ENCODE data around the gene CACNA1D.

CACNA1D gene

DNA sequence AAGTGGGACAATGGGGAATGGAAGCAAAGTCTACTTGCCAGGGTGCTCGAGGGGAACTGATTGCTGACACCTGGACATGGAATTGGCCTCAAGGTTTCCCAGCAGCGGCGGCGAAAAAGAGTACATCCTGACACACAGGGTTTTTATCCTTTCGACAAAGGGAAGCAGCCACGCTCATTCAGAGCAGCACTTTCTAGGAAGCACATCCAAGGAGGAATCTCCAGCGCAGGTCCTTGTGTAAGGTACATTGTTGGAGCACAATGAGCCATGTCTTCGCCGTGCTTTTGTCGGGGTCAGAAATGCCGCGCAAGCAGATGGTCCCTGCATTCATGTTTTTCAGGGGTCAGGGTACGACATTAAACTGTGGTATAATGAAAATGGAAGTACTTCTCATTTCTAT, 16.8 kb downstream of the CACNA1D start:
- DNase-seq (ENCODE audit: low read depth) = no peak
- no peak overlapping the region for H3K4me3 ChIP-seq (ENCODE audit: control insufficient read depth, low read depth, low read length)
- TF ChIP-seq, protein P1, sequence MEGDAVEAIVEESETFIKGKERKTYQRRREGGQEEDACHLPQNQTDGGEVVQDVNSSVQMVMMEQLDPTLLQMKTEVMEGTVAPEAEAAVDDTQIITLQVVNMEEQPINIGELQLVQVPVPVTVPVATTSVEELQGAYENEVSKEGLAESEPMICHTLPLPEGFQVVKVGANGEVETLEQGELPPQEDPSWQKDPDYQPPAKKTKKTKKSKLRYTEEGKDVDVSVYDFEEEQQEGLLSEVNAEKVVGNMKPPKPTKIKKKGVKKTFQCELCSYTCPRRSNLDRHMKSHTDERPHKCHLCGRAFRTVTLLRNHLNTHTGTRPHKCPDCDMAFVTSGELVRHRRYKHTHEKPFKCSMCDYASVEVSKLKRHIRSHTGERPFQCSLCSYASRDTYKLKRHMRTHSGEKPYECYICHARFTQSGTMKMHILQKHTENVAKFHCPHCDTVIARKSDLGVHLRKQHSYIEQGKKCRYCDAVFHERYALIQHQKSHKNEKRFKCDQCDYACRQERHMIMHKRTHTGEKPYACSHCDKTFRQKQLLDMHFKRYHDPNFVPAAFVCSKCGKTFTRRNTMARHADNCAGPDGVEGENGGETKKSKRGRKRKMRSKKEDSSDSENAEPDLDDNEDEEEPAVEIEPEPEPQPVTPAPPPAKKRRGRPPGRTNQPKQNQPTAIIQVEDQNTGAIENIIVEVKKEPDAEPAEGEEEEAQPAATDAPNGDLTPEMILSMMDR (conservative IDR thresholded peaks at IDR 0.05; ENCODE audit: control insufficient read depth, insufficient read depth, low read depth, low read length) = no peak

DNA sequence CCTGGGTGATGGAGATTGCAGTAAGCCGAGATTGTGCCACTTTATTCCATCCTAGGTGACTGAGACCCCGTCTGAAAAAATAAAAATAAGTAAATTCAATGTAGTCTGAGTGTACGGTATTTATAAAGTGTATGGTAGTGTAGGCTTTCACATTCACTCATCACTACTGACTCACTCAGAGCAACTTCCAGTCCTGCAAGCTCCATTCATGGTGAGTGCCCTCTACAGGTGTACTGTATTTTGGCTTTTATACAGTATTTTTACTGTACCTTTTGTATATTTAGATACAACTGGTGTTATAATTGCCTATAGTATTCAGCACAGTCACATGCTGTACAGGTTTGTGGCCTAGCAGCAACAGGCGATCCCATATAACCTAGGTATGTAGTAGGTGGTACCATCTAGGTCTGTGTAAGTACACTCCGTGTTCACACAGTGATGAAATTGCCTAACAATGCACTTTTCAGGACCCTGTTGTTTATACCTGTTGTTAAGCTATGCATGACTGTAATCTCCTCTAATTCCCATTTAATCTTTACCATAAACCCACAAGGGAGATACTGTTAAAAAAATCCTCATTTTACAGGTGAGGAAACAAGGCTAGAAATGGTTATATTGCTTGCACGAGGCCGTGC, 19.3 kb downstream of the CACNA1D start:
- peak; percentile 4 for DNase-seq (ENCODE audit: low read depth)
- no peak overlapping the region for H3K4me3 ChIP-seq (ENCODE audit: control insufficient read depth, low read depth, low read length)
- TF ChIP-seq, protein P1 (conservative IDR thresholded peaks at IDR 0.05; ENCODE audit: control insufficient read depth, insufficient read depth, low read depth, low read length) = no peak

DNA sequence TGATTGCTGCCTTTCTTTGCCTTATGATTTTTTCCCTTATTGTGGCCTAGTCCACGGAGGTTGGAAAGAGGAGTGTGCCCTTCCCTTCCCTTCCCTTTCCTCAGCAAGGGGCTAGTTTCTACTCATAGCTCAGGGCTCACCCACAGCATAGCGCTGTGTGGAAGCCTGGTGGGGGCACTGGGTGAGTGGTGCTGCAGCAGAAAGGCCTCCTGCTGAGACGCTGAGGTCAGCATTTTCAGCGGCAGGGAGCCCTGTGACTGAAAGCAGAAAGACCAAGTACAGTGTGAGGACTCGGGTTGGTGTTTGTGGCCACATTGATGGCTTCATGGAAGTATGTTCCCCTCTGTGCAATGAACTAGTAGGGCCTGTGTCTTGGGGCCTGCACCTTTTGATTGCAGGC, 21.9 kb downstream of the CACNA1D start:
- H3K4me3 ChIP-seq (ENCODE audit: control insufficient read depth, low read depth, low read length) = no peak overlapping the region
- no peak for DNase-seq (ENCODE audit: low read depth)
- TF ChIP-seq, protein P1 (conservative IDR thresholded peaks at IDR 0.05; ENCODE audit: control insufficient read depth, insufficient read depth, low read depth, low read length) = no peak

DNA sequence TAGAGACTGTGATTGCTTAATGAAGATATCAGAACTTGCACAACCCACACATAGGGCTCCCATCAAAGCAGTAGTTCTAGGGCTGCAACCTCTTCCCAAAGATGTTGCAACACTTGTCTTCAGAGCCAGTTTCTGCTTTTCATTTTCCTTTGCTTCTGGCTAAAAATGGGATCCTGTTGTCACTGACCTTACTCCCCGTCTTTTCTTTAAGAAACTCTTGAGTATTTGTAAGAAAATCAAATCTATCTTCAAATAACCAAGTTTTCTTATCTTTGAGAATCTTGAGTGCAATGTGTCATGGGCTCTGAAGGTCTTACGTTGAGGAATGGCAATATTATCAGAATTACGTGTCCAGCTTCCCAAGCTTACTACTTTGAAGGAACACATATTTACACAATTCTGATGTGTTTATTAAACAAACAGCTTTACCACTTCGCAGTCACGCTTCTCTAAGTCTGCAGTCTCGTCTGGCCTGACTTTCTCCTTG, 24.1 kb downstream of the CACNA1D start:
- no peak overlapping the region for H3K4me3 ChIP-seq (ENCODE audit: control insufficient read depth, low read depth, low read length)
- peak; percentile 24 for DNase-seq (ENCODE audit: low read depth)
- TF ChIP-seq, protein P1 (conservative IDR thresholded peaks at IDR 0.05; ENCODE audit: control insufficient read depth, insufficient read depth, low read depth, low read length) = no peak

DNA sequence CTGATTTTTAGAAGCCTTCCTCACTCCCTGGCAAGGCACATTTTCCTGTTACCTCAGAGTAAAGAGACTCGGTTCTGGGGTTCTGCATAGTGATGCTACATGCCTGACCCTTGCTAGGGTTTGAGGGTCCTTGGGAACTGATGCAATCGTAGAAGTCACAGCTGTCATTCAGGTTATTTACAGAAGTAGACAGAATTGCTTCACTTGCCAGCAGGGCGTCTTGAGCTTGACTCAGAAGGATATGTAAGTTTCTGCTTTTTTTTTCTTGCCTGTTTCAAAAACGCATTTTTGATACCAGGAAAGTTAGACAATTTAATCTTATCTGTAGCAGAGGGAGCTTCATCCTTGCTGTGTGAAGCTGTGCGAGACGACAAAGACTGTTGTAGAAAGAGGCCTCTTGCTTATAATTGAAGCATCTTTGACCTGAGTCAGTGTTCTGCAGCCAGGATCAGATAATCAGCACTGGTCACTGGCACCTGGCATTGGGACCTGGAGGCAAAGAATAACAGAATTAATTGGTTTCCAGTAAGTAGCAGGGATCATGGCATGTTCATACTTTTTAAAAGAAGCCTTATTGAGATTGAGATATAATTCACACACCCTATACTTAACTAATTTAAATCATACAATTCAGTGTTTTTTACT, 24.8 kb downstream of the CACNA1D start:
- no peak for DNase-seq (ENCODE audit: low read depth)
- TF ChIP-seq, protein P1 (conservative IDR thresholded peaks at IDR 0.05; ENCODE audit: control insufficient read depth, insufficient read depth, low read depth, low read length) = no peak
- H3K4me3 ChIP-seq (ENCODE audit: control insufficient read depth, low read depth, low read length) = no peak overlapping the region

DNA sequence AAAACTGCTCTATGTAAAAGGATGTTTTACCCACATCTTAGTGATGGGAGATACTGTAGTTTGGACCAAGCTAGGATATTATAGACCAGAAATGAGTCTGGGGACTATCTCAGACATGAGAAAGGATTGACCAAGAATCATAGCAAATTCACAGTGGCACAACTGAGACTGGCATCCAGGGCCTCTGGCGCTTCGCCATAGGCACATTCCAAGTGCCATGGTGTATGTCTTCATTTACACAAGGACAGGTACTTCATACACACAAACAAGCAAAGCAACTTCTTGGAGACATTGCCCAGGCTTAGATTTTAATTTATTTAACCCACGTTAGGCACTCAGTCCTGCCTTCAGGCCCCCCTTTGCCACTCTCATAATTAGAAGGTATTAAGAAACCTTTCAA, 28.9 kb downstream of the CACNA1D start:
- TF ChIP-seq, protein P1 (conservative IDR thresholded peaks at IDR 0.05; ENCODE audit: control insufficient read depth, insufficient read depth, low read depth, low read length) = no peak
- no peak for DNase-seq (ENCODE audit: low read depth)
- H3K4me3 ChIP-seq (ENCODE audit: control insufficient read depth, low read depth, low read length) = no peak overlapping the region
